Measurements from ENCODE around the gene CEBPZOS.
A peak's percentile ranks its signal among the peaks of the same experiment; 100 is the strongest.
"Not testable (repeated sequence)": the region's sequence is repeated elsewhere in the genome, so short reads cannot be mapped to it uniquely, and the experiment has no call there.

The CEBPZOS gene

GRCh38 chr2:37219046-37219445, 22.8 kb downstream of the CEBPZOS start:
- H3K4me3 ChIP-seq (ENCODE audit: low read depth, low read length): no peak overlapping the region
- DNase-seq (ENCODE audit: low read depth): no peak
- in situ Hi-C loops (cut with HindIII; ENCODE audit: low sequenced_read_pairs): no loop called here
- no peak for TF ChIP-seq CTCF (IDR thresholded peaks at IDR 0.05; ENCODE audit: low read depth, low read length, missing control alignments)

GRCh38 chr2:37223131-37223530, 26.8 kb downstream of the CEBPZOS start:
- DNase-seq (ENCODE audit: low read depth): no peak

GRCh38 chr2:37224063-37224462, 27.8 kb downstream of the CEBPZOS start:
- DNase-seq (ENCODE audit: low read depth): no peak
- in situ Hi-C loops (cut with HindIII; ENCODE audit: low sequenced_read_pairs): no loop called here
- no peak overlapping the region for H3K4me3 ChIP-seq (ENCODE audit: low read depth, low read length)
- no peak for TF ChIP-seq CTCF (IDR thresholded peaks at IDR 0.05; ENCODE audit: low read depth, low read length, missing control alignments)

More at GRCh38 chr2:37223131-37223530, 26.8 kb downstream of the CEBPZOS start:
- in situ Hi-C loops (cut with HindIII; ENCODE audit: low sequenced_read_pairs): no loop called here
- no peak overlapping the region for H3K4me3 ChIP-seq (ENCODE audit: low read depth, low read length)
- TF ChIP-seq CTCF (IDR thresholded peaks at IDR 0.05; ENCODE audit: low read depth, low read length, missing control alignments): no peak

GRCh38 chr2:37225129-37225528, 28.8 kb downstream of the CEBPZOS start:
- DNase-seq (ENCODE audit: low read depth); H3K4me3 ChIP-seq (ENCODE audit: low read depth, low read length); in situ Hi-C loops (cut with HindIII; ENCODE audit: low sequenced_read_pairs): not testable (repeated sequence)

GRCh38 chr2:37226863-37227262, 30.6 kb downstream of the CEBPZOS start:
- TF ChIP-seq CTCF (IDR thresholded peaks at IDR 0.05; ENCODE audit: low read depth, low read length, missing control alignments): no peak
- no peak overlapping the region for H3K4me3 ChIP-seq (ENCODE audit: low read depth, low read length)
- DNase-seq (ENCODE audit: low read depth): no peak
- in situ Hi-C loops (cut with HindIII; ENCODE audit: low sequenced_read_pairs): no loop called here

GRCh38 chr2:37228788-37229187, 32.5 kb downstream of the CEBPZOS start:
- no peak for TF ChIP-seq CTCF (IDR thresholded peaks at IDR 0.05; ENCODE audit: low read depth, low read length, missing control alignments)
- in situ Hi-C loops (cut with HindIII; ENCODE audit: low sequenced_read_pairs): no loop called here
- no peak for DNase-seq (ENCODE audit: low read depth)
- H3K4me3 ChIP-seq (ENCODE audit: low read depth, low read length): no peak overlapping the region

- no peak for DNase-seq (ENCODE audit: low read depth)
- peak overlapping the region; percentile 99 for H3K4me3 ChIP-seq (ENCODE audit: low read depth, low read length)
- in situ Hi-C loops (cut with HindIII; ENCODE audit: low sequenced_read_pairs): no loop called here
- no peak for TF ChIP-seq CTCF (IDR thresholded peaks at IDR 0.05; ENCODE audit: low read depth, low read length, missing control alignments)
Observed at GRCh38 chr2:37230581-37230980, 34.3 kb downstream of the CEBPZOS start.
